Astrocyte (in vitro differentiated cells and primary cell): ENCODE measurements around the gene GOPC.

Experiments
- EZH2 ChIP-seq: IDR thresholded peaks from 2 replicates; pipeline ENCODE4 v1.6.1; 2012; ENCODE audit warnings: mild to moderate bottlenecking, low read length, inconsistent platforms; ENCODE audit not compliant: insufficient read depth
- TF ChIP-seq, protein P1 (sequence below): IDR thresholded peaks from 2 replicates; pipeline ENCODE4 v1.5.1; 2011; ENCODE audit warnings: low read depth, mild to moderate bottlenecking, inconsistent platforms, low read length, moderate library complexity; ENCODE audit not compliant: insufficient read depth

DNA sequence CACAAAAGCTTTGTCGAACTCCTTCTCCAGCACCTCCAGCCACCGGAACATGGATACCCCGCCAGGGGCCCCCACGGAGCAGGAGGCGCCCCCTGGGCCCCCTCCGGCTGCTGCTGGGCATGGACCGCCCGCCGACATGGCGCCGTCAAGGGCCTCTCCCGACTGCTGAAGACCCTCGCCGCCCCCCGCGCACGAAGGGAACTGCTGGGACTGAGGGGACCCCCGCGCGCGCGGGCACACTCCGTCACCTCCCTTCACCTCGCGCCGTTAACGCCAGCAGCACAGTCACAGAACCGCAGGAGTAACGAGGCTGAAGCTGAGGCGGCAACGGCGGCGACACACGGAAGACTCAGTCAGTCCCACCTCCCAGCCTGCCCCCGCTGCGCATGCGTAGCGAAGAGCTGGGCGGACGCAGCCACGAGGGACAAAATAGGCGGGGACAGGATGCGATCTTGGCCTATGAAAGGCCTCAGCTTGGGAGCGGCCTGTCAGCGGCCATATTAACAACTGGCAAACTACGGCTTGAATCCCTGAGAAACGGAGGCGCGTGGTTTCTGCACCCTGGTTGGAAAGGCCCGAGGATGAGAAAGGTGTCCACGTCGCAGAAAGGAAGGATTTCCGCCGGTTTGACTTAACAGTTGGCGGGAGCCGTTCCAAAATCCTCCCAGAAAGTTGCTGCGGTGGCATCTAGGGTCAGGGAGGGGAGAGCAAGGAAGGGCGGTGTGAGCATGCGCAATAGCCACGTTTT, at the start of gene GOPC:
- TF ChIP-seq, protein P1, sequence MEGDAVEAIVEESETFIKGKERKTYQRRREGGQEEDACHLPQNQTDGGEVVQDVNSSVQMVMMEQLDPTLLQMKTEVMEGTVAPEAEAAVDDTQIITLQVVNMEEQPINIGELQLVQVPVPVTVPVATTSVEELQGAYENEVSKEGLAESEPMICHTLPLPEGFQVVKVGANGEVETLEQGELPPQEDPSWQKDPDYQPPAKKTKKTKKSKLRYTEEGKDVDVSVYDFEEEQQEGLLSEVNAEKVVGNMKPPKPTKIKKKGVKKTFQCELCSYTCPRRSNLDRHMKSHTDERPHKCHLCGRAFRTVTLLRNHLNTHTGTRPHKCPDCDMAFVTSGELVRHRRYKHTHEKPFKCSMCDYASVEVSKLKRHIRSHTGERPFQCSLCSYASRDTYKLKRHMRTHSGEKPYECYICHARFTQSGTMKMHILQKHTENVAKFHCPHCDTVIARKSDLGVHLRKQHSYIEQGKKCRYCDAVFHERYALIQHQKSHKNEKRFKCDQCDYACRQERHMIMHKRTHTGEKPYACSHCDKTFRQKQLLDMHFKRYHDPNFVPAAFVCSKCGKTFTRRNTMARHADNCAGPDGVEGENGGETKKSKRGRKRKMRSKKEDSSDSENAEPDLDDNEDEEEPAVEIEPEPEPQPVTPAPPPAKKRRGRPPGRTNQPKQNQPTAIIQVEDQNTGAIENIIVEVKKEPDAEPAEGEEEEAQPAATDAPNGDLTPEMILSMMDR = no peak
- TF ChIP-seq EZH2 = no peak
